ENCODE measurements around the gene LRRC75A.
"Not testable (repeated sequence)": the region's sequence is repeated elsewhere in the genome, so short reads cannot be mapped to it uniquely, and the experiment has no call there.

LRRC75A gene

GRCh38 chr17:16448490-16448889 is 43.5 kb downstream of the LRRC75A start:
- DNase-seq = no peak

- DNase-seq = no peak
Observed at GRCh38 chr17:16447676-16448075, 44.3 kb downstream of the LRRC75A start.

- DNase-seq = no peak
Observed at GRCh38 chr17:16446338-16446983, 45.5 kb downstream of the LRRC75A start.

GRCh38 chr17:16444258-16444886 is 47.6 kb downstream of the LRRC75A start:
- peak in 1 of 2 donors; percentile 53 for DNase-seq

- peak in 1 of 2 donors; percentile 65 for DNase-seq
Observed at GRCh38 chr17:16443511-16444257, 48.3 kb downstream of the LRRC75A start.

- DNase-seq = no peak
Observed at GRCh38 chr17:16442594-16443510, 49.1 kb downstream of the LRRC75A start.

- no peak for DNase-seq
Observed at GRCh38 chr17:16442141-16442540, 49.9 kb downstream of the LRRC75A start.

- DNase-seq = no peak
Observed at GRCh38 chr17:16440901-16441629, 50.9 kb downstream of the LRRC75A start.

GRCh38 chr17:16440354-16440753 is 51.6 kb downstream of the LRRC75A start:
- not testable (repeated sequence) for DNase-seq

GRCh38 chr17:16439811-16440351 is 52.1 kb downstream of the LRRC75A start:
- DNase-seq = no peak

- no peak for DNase-seq
Observed at GRCh38 chr17:16439303-16439791, 52.6 kb downstream of the LRRC75A start.

- DNase-seq = peak; percentile 93 to 95
Observed at GRCh38 chr17:16438557-16439302, 53.3 kb downstream of the LRRC75A start.

- no peak for DNase-seq
Observed at GRCh38 chr17:16438173-16438556, 53.8 kb downstream of the LRRC75A start.

- DNase-seq = no peak
Observed at GRCh38 chr17:16437083-16437482, 54.9 kb downstream of the LRRC75A start.

- no peak for DNase-seq
Observed at GRCh38 chr17:16435925-16436886, 55.8 kb downstream of the LRRC75A start.

- DNase-seq = no peak
Observed at GRCh38 chr17:16434662-16435061, 57.3 kb downstream of the LRRC75A start.

- DNase-seq = no peak
Observed at GRCh38 chr17:16433514-16433913, 58.5 kb downstream of the LRRC75A start.

- no peak for DNase-seq
Observed at GRCh38 chr17:16432017-16432416, 60.0 kb downstream of the LRRC75A start.

GRCh38 chr17:16430650-16431049 is 61.3 kb downstream of the LRRC75A start:
- DNase-seq = no peak

GRCh38 chr17:16429083-16429482 is 62.9 kb downstream of the LRRC75A start:
- no peak for DNase-seq

Measured in stimulated activated CD4-positive, alpha-beta T cell treated with anti-CD3 and anti-CD28 coated beads, Interleukin-2, amount 100 ng/mL, for 24 hours (primary cell).